Measurements from ENCODE around the gene STK32B.

DNA sequence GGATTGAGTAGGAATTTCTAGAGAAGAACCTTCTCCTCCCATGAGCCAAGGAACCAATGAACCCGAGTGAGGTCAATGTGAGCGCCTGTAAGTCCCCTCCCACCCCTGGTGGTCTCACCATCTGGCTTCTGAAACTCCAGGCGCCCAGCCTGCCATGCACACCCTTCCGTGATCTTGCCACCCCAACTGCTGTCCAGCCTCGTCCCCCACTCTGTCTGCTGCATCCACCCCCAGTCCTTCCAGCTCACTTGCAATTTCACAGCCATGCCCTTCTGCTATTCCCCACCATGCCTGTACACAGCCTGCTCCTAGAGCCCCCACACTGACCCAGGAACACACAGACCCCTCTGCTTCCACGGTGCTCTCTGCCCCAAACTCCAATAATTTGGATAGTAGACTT, 323.7 kb downstream of the STK32B start:
- TF ChIP-seq, protein P1, sequence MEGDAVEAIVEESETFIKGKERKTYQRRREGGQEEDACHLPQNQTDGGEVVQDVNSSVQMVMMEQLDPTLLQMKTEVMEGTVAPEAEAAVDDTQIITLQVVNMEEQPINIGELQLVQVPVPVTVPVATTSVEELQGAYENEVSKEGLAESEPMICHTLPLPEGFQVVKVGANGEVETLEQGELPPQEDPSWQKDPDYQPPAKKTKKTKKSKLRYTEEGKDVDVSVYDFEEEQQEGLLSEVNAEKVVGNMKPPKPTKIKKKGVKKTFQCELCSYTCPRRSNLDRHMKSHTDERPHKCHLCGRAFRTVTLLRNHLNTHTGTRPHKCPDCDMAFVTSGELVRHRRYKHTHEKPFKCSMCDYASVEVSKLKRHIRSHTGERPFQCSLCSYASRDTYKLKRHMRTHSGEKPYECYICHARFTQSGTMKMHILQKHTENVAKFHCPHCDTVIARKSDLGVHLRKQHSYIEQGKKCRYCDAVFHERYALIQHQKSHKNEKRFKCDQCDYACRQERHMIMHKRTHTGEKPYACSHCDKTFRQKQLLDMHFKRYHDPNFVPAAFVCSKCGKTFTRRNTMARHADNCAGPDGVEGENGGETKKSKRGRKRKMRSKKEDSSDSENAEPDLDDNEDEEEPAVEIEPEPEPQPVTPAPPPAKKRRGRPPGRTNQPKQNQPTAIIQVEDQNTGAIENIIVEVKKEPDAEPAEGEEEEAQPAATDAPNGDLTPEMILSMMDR (IDR thresholded peaks at IDR 0.05; ENCODE audit: extremely low read depth in 1 of 2, insufficient read depth in 1 of 2, low read depth in 1 of 2, low read length in 2 of 2): no peak
- TF ChIP-seq POLR2AphosphoS5 (IDR thresholded peaks at IDR 0.05; ENCODE audit: insufficient read depth, low read depth, low read length): no peak
- no peak for TF ChIP-seq POLR2A (IDR thresholded peaks at IDR 0.05; ENCODE audit: low read depth, low read length)
- TF ChIP-seq, protein P2, sequence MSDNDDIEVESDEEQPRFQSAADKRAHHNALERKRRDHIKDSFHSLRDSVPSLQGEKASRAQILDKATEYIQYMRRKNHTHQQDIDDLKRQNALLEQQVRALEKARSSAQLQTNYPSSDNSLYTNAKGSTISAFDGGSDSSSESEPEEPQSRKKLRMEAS (IDR thresholded peaks at IDR 0.05; ENCODE audit: insufficient read depth, insufficient read length): no peak
- no peak for TF ChIP-seq EZH2 (IDR thresholded peaks at IDR 0.05; ENCODE audit: borderline replicate concordance, low read depth, low read length, severe bottlenecking)
- TF ChIP-seq FOS (IDR thresholded peaks at IDR 0.05; ENCODE audit: borderline replicate concordance, insufficient read depth, low read length): no peak
- no peak for TF ChIP-seq JUN (IDR thresholded peaks at IDR 0.05; ENCODE audit: borderline replicate concordance, insufficient read depth, insufficient read length, low read depth)

All from endothelial cell of umbilical vein (primary cell).